Tongue (tissue), 2 donors: Measurements from ENCODE around the gene TKFC. TPM values are rescaled to one million over a fixed set of nuclear protein-coding genes. Genes with fewer than 3 reads are reported as not detected.
"Not testable (repeated sequence)": the region's sequence is repeated elsewhere in the genome, so short reads cannot be mapped to it uniquely, and the experiment has no call there.

Source experiments
- DNase-seq: peaks from one replicate; pipeline ENCODE4 v3.0.0-alpha.2; 2015
- total RNA-seq: library from RNA; depleted of rRNA; stranded (reverse); fragments of >200 nt; gene quantifications from one replicate; pipeline ENCODE4 v1.2.3, GENCODE V29; 2014

Gene TKFC
- total RNA-seq, 1 donor from 2014 or later: 11.7 TPM

GRCh38 chr11:61369372-61370348 lies 36.6 kb downstream of the TKFC start:
- DNase-seq: peak; percentile 64

- no peak for DNase-seq
Observed at GRCh38 chr11:61370349-61371005, 37.4 kb downstream of the TKFC start.

GRCh38 chr11:61372659-61373420 lies 39.8 kb downstream of the TKFC start:
- no peak for DNase-seq

GRCh38 chr11:61375761-61376108 lies 42.7 kb downstream of the TKFC start:
- no peak for DNase-seq

GRCh38 chr11:61377461-61378160 lies 44.6 kb downstream of the TKFC start:
- no peak for DNase-seq

GRCh38 chr11:61378713-61379313 lies 45.8 kb downstream of the TKFC start:
- DNase-seq: peak; percentile 51

- no peak for DNase-seq
Observed at GRCh38 chr11:61380884-61381283, 47.9 kb downstream of the TKFC start.

- DNase-seq: not testable (repeated sequence)
Observed at GRCh38 chr11:61383859-61384258, 50.8 kb downstream of the TKFC start.

GRCh38 chr11:61384271-61385242 lies 51.5 kb downstream of the TKFC start:
- DNase-seq: no peak

GRCh38 chr11:61390161-61390560 lies 57.1 kb downstream of the TKFC start:
- no peak for DNase-seq

GRCh38 chr11:61392981-61393595 lies 60.1 kb downstream of the TKFC start:
- DNase-seq: peak; percentile 34

Other genes starting within 250 kb of the TKFC start
- 0.31 TPM for gene CD5, start 230.7 kb upstream of the TKFC start, total RNA-seq
- gene VPS37C, start 171.8 kb upstream of the TKFC start, total RNA-seq: 11.9 TPM
- not detected for gene PGA3, start 129.7 kb upstream of the TKFC start, total RNA-seq
- gene PGA4, start 110.9 kb upstream of the TKFC start, total RNA-seq: 0.82 TPM
- not detected for gene PGA5, start 92.1 kb upstream of the TKFC start, total RNA-seq
- 0.41 TPM for gene VWCE, start 37.9 kb upstream of the TKFC start, total RNA-seq
- gene DDB1, start 123 bp upstream of the TKFC start, total RNA-seq: 326 TPM
- 14.2 TPM for gene CYB561A3, start 28.7 kb downstream of the TKFC start, total RNA-seq
- 8.1 TPM for gene TMEM138, start 29.1 kb downstream of the TKFC start, total RNA-seq
- gene TMEM216, start 59.4 kb downstream of the TKFC start, total RNA-seq: 15.7 TPM
- 43.8 TPM for gene CPSF7, start 96.7 kb downstream of the TKFC start, total RNA-seq
- gene SDHAF2, start 96.9 kb downstream of the TKFC start, total RNA-seq: 23.7 TPM
- gene LRRC10B, start 175.5 kb downstream of the TKFC start, total RNA-seq: 0.51 TPM
- 6.5 TPM for gene SYT7, start 247.8 kb downstream of the TKFC start, total RNA-seq